Keratinocyte (primary cell): ENCODE results near the gene KIAA1217.

ENCODE experiments used
- CTCF ChIP-seq, 3 experiments: IDR thresholded peaks in 1 of 3; conservative IDR thresholded peaks in 1 of 3; optimal IDR thresholded peaks in 1 of 3; 2 replicates in 2 of 3; 3 replicates in 1 of 3; pipeline versions ENCODE3 to v1.5.1; 2011; ENCODE audit warnings: low read length in 3 of 3, mild to moderate bottlenecking in 3 of 3, moderate library complexity in 2 of 3, control low read depth in 1 of 3, inconsistent platforms in 1 of 3; ENCODE audit not compliant: insufficient read depth in 2 of 3; ENCODE audit errors: extremely low read depth in 1 of 3
- EZH2 ChIP-seq: IDR thresholded peaks from one replicate; pipeline ENCODE4 v1.6.1; 2012; ENCODE audit warnings: inconsistent platforms, mild to moderate bottlenecking, low read length, moderate library complexity

GRCh38 chr10:24360282-24361127 lies 151.6 kb downstream of the KIAA1217 start:
- peak; percentile 72 to 88 (median 83) for TF ChIP-seq CTCF (optimal IDR thresholded peaks at IDR 0.05 in 1 of 3, IDR thresholded peaks at IDR 0.05 in 1 of 3, conservative IDR thresholded peaks at IDR 0.05 in 1 of 3; ENCODE audit: extremely low read depth in 1 of 3, insufficient read depth in 2 of 3, low read length in 3 of 3)
- TF ChIP-seq EZH2: no peak
